WTC11 (cell line): ENCODE results near the gene RASL10A. TPM values are rescaled to one million over a fixed set of nuclear protein-coding genes. Genes with fewer than 3 reads are reported as not detected.

Experiments
- ATAC-seq: fragments of 200-7000 bp; cut with Tn5 transposase; 2 replicates; pipeline ENCODE4 v1.10.0; 2021; ENCODE audit warnings: mild to moderate bottlenecking, moderate library complexity
- CTCF ChIA-PET: fragments of 300-600 bp; sonication (Branson Sonifier 250); formaldehyde crosslinking; loops from one replicate; lab custom pipeline; 2021; ENCODE audit warnings: antibody characterized with exemption; lab: Charles Lee
- POLR2A ChIA-PET: fragments of 350-600 bp; sonication (Branson Sonifier 250); formaldehyde crosslinking; loops from one replicate; lab custom pipeline; 2021; ENCODE audit warnings: antibody characterized with exemption; lab: Charles Lee
- DNase-seq: peaks from one replicate; pipeline ENCODE4 v3.0.0; 2021; ENCODE audit warnings: low spot score
- H3K27ac Mint-ChIP-seq: 2 replicates; pipeline ENCODE4 v1.8.0; 2021; ENCODE audit warnings: mixed read lengths
- H3K27me3 Mint-ChIP-seq: 2 replicates; pipeline ENCODE4 v1.8.0; 2021; ENCODE audit warnings: low read depth, mild to moderate bottlenecking, moderate library complexity, mixed read lengths
- H3K36me3 Mint-ChIP-seq: 2 replicates; pipeline ENCODE4 v1.8.0; 2021; ENCODE audit warnings: mixed read lengths
- H3K4me1 Mint-ChIP-seq: 2 replicates; pipeline ENCODE4 v1.8.0; 2022; ENCODE audit warnings: mixed read lengths
- H3K4me3 Mint-ChIP-seq: 2 replicates; pipeline ENCODE4 v1.8.0; 2021; ENCODE audit warnings: mild to moderate bottlenecking, moderate library complexity, mixed read lengths
- H3K9me3 Mint-ChIP-seq: 2 replicates; pipeline ENCODE4 v1.8.0; 2021; ENCODE audit warnings: mixed read lengths
- AR ChIP-seq: fragments of 250-450 bp; sonication (Bioruptor Pico); IDR thresholded peaks from 2 replicates; pipeline ENCODE4 v1.9.0; 2021; ENCODE audit warnings: mild to moderate bottlenecking
- ATF6 ChIP-seq: sonication (generic); formaldehyde crosslinking; IDR thresholded peaks from 2 replicates; pipeline ENCODE4 v1.8.1; 2023; ENCODE audit warnings: mild to moderate bottlenecking, missing genetic modification reagents
- ELF4 ChIP-seq: sonication (generic); formaldehyde crosslinking; IDR thresholded peaks from 2 replicates; pipeline ENCODE4 v1.8.1; 2022; ENCODE audit warnings: low read depth, mild to moderate bottlenecking, moderate library complexity, missing genetic modification reagents
- EMX1 ChIP-seq: fragments of 250-450 bp; sonication (Bioruptor Pico); IDR thresholded peaks from 2 replicates; pipeline ENCODE4 v1.8.0; 2021; ENCODE audit warnings: mild to moderate bottlenecking
- FOXP1 ChIP-seq: sonication (generic); formaldehyde crosslinking; IDR thresholded peaks from 2 replicates; pipeline ENCODE4 v1.8.0; 2022; ENCODE audit warnings: missing genetic modification reagents, mild to moderate bottlenecking, moderate library complexity, borderline replicate concordance
- GRHL2 ChIP-seq: fragments of 250-450 bp; sonication (Bioruptor Pico); IDR thresholded peaks from 2 replicates; pipeline ENCODE4 v1.8.0; 2022; ENCODE audit warnings: mild to moderate bottlenecking, moderate library complexity; ENCODE audit not compliant: insufficient replicate concordance, severe bottlenecking
- HMGXB4 ChIP-seq: sonication (generic); formaldehyde crosslinking; IDR thresholded peaks from 2 replicates; pipeline ENCODE4 v1.8.1; 2023; ENCODE audit warnings: mild to moderate bottlenecking, moderate library complexity, missing genetic modification reagents
- MYBL2 ChIP-seq: sonication (generic); formaldehyde crosslinking; IDR thresholded peaks from 2 replicates; pipeline ENCODE4 v1.8.1; 2023; ENCODE audit warnings: mild to moderate bottlenecking, moderate library complexity, missing genetic modification reagents
- NR3C1 ChIP-seq: sonication (generic); formaldehyde crosslinking; conservative IDR thresholded peaks from 2 replicates; pipeline ENCODE4 v1.8.1; 2023; ENCODE audit warnings: low read depth, mild to moderate bottlenecking, missing genetic modification reagents
- OVOL2 ChIP-seq: fragments of 250-450 bp; sonication (Bioruptor Pico); IDR thresholded peaks from 2 replicates; pipeline ENCODE4 v1.9.0; 2021; ENCODE audit warnings: mild to moderate bottlenecking, borderline replicate concordance
- RORB ChIP-seq: fragments of 250-450 bp; sonication (Bioruptor Pico); IDR thresholded peaks from 2 replicates; pipeline ENCODE4 v1.9.0; 2021; ENCODE audit warnings: mild to moderate bottlenecking
- SMAD3 ChIP-seq: sonication (generic); formaldehyde crosslinking; IDR thresholded peaks from 2 replicates; pipeline ENCODE4 v1.8.0; 2022; ENCODE audit warnings: missing genetic modification reagents, mild to moderate bottlenecking, borderline replicate concordance
- SMAD4 ChIP-seq: sonication (generic); formaldehyde crosslinking; IDR thresholded peaks from 2 replicates; pipeline ENCODE4 v1.8.0; 2022; ENCODE audit warnings: mild to moderate bottlenecking, missing genetic modification reagents
- SP1 ChIP-seq: sonication (generic); formaldehyde crosslinking; conservative IDR thresholded peaks from 2 replicates; pipeline ENCODE4 v1.8.1; 2022; ENCODE audit warnings: missing genetic modification reagents
- TEAD1 ChIP-seq: sonication (generic); formaldehyde crosslinking; IDR thresholded peaks from 2 replicates; pipeline ENCODE4 v1.8.0; 2022; ENCODE audit warnings: mild to moderate bottlenecking, missing genetic modification reagents
- ZNF219 ChIP-seq: sonication (generic); formaldehyde crosslinking; IDR thresholded peaks from 2 replicates; pipeline ENCODE4 v1.8.0; 2023; ENCODE audit warnings: missing genetic modification reagents, mild to moderate bottlenecking, borderline replicate concordance
- total RNA-seq: library from RNA; stranded (reverse); gene quantifications from 3 replicates; pipeline ENCODE4 v1.2.3, GENCODE V29; 2021
- TF ChIP-seq, protein P1 (sequence below): sonication (generic); formaldehyde crosslinking; IDR thresholded peaks from 2 replicates; pipeline ENCODE4 v1.8.1; 2022; ENCODE audit warnings: low read depth, missing genetic modification reagents, borderline replicate concordance
- TF ChIP-seq, protein P2 (sequence below): sonication (generic); formaldehyde crosslinking; conservative IDR thresholded peaks from 2 replicates; pipeline ENCODE4 v1.8.1; 2023; ENCODE audit warnings: mild to moderate bottlenecking, low read depth, missing genetic modification reagents, moderate library complexity

The RASL10A gene
- total RNA-seq, 1 experiment from 2014 or later: 1.6 TPM

- no peaks in the 10 kb centered on the region for H3K27me3 Mint-ChIP-seq
- no peak overlapping the region for H3K27ac Mint-ChIP-seq
- H3K9me3 Mint-ChIP-seq: no peaks in the 10 kb centered on the region
- H3K4me3 Mint-ChIP-seq: no peak overlapping the region
- no peaks in the 10 kb centered on the region for H3K4me1 Mint-ChIP-seq
- ATAC-seq: no peak
- POLR2A ChIA-PET: no interaction called here
- TF ChIP-seq OVOL2 (no peak), GRHL2 (CRISPR knock-in tag) (no peak), ELF4 (CRISPR knock-in tag) (no peak), AR (CRISPR knock-in tag) (no peak), RORB (CRISPR knock-in tag) (no peak), TEAD1 (CRISPR knock-in tag) (no peak)
- TF ChIP-seq, protein P1, sequence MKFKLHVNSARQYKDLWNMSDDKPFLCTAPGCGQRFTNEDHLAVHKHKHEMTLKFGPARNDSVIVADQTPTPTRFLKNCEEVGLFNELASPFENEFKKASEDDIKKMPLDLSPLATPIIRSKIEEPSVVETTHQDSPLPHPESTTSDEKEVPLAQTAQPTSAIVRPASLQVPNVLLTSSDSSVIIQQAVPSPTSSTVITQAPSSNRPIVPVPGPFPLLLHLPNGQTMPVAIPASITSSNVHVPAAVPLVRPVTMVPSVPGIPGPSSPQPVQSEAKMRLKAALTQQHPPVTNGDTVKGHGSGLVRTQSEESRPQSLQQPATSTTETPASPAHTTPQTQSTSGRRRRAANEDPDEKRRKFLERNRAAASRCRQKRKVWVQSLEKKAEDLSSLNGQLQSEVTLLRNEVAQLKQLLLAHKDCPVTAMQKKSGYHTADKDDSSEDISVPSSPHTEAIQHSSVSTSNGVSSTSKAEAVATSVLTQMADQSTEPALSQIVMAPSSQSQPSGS (CRISPR knock-in tag): no peak
- TF ChIP-seq, protein P2, sequence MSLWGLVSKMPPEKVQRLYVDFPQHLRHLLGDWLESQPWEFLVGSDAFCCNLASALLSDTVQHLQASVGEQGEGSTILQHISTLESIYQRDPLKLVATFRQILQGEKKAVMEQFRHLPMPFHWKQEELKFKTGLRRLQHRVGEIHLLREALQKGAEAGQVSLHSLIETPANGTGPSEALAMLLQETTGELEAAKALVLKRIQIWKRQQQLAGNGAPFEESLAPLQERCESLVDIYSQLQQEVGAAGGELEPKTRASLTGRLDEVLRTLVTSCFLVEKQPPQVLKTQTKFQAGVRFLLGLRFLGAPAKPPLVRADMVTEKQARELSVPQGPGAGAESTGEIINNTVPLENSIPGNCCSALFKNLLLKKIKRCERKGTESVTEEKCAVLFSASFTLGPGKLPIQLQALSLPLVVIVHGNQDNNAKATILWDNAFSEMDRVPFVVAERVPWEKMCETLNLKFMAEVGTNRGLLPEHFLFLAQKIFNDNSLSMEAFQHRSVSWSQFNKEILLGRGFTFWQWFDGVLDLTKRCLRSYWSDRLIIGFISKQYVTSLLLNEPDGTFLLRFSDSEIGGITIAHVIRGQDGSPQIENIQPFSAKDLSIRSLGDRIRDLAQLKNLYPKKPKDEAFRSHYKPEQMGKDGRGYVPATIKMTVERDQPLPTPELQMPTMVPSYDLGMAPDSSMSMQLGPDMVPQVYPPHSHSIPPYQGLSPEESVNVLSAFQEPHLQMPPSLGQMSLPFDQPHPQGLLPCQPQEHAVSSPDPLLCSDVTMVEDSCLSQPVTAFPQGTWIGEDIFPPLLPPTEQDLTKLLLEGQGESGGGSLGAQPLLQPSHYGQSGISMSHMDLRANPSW (CRISPR knock-in tag): no peak
- CTCF ChIA-PET: no interaction called here
- peaks cover 68% of the 10 kb centered on the region for H3K36me3 Mint-ChIP-seq
- no peak for DNase-seq
These were observed 33.5 kb upstream of the RASL10A start for GRCh38 chr22:29348956-29349355.

- ChIA-PET CTCF (no interaction called here), POLR2A (no interaction called here)
- H3K4me3 Mint-ChIP-seq: no peak overlapping the region
- DNase-seq: no peak
- ATAC-seq: no peak
- peaks cover 66% of the 10 kb centered on the region for H3K36me3 Mint-ChIP-seq
- H3K27me3 Mint-ChIP-seq: no peaks in the 10 kb centered on the region
- no peaks in the 10 kb centered on the region for H3K9me3 Mint-ChIP-seq
- H3K27ac Mint-ChIP-seq: no peak overlapping the region; the same call in 1 of the 2 replicates
- no peaks in the 10 kb centered on the region for H3K4me1 Mint-ChIP-seq
- TF ChIP-seq ZNF219 (CRISPR knock-in tag) (no peak), SMAD4 (no peak), SP1 (CRISPR knock-in tag) (no peak), SMAD3 (no peak), FOXP1 (CRISPR knock-in tag) (no peak), MYBL2 (no peak), HMGXB4 (CRISPR knock-in tag) (no peak), ATF6 (CRISPR knock-in tag) (no peak), RORB (CRISPR knock-in tag) (no peak), EMX1 (no peak), NR3C1 (CRISPR knock-in tag) (no peak)
- TF ChIP-seq, protein P1 (CRISPR knock-in tag): no peak
These were observed 32.5 kb upstream of the RASL10A start for GRCh38 chr22:29348041-29348440.
